Midbrain (tissue), 1 donor: Measurements from ENCODE around the gene OR8B12.
A peak's percentile ranks its signal among the peaks of the same experiment; 100 is the strongest.
"Not testable (repeated sequence)": the region's sequence is repeated elsewhere in the genome, so short reads cannot be mapped to it uniquely, and the experiment has no call there.

Experiments used
- DNase-seq: peaks from one replicate; lab custom pipeline; 2025; lab: John Stamatoyannopoulos, UW

OR8B12 gene

GRCh38 chr11:124520550-124520854 lies 23.0 kb downstream of the OR8B12 start:
- no peak for DNase-seq

GRCh38 chr11:124519850-124520549 lies 23.5 kb downstream of the OR8B12 start:
- no peak for DNase-seq

- peak; percentile 30 for DNase-seq
Measured at GRCh38 chr11:124518989-124519451, 24.4 kb downstream of the OR8B12 start.

GRCh38 chr11:124517314-124517713 lies 26.1 kb downstream of the OR8B12 start:
- DNase-seq, result no peak

- not testable (repeated sequence) for DNase-seq
Measured at GRCh38 chr11:124514675-124515074, 28.8 kb downstream of the OR8B12 start.

GRCh38 chr11:124514131-124514530 lies 29.3 kb downstream of the OR8B12 start:
- no peak for DNase-seq

GRCh38 chr11:124511745-124512144 lies 31.7 kb downstream of the OR8B12 start:
- no peak for DNase-seq

GRCh38 chr11:124510279-124510678 lies 33.2 kb downstream of the OR8B12 start:
- DNase-seq, result no peak

- DNase-seq, result no peak
Measured at GRCh38 chr11:124499711-124500110, 43.7 kb downstream of the OR8B12 start.

- DNase-seq, result no peak
Measured at GRCh38 chr11:124493016-124493655, 50.3 kb downstream of the OR8B12 start.
